H1 (cell line): ENCODE measurements around the gene MFAP4. TPM values are rescaled to one million over a fixed set of nuclear protein-coding genes. Genes with fewer than 3 reads are reported as not detected.
A peak's percentile ranks its signal among the peaks of the same experiment; 100 is the strongest.

ENCODE experiments used
- CTCF ChIA-PET: fragments of 300-600 bp; sonication (Branson Sonifier 250); formaldehyde crosslinking; loops from one replicate; lab custom pipeline; 2021; ENCODE audit not compliant: partially characterized antibody; lab: Charles Lee
- POLR2A ChIA-PET: fragments of 300-600 bp; sonication (Branson Sonifier 250); formaldehyde crosslinking; loops from one replicate; lab custom pipeline; 2021; ENCODE audit warnings: inconsistent platforms; ENCODE audit not compliant: partially characterized antibody; lab: Charles Lee
- DNase-seq, 2 experiments: peaks; one replicate each; pipeline versions ENCODE4 v3.0.0 to v3.0.0-alpha.2; 2010 to 2022; ENCODE audit warnings: low spot score in 2 of 2, low read depth in 1 of 2, mixed read lengths in 1 of 2
- FAIRE-seq: peaks from 2 replicates; lab custom pipeline; 2011; peaks lifted over from hg19 to GRCh38; lab: Jason Lieb, UNC
- H2AFZ ChIP-seq: 2 replicates; pipeline ENCODE4 v1.8.1; 2012; ENCODE audit warnings: low read length, inconsistent platforms
- H2AK5ac ChIP-seq: 2 replicates; pipeline ENCODE4 v1.6.1; 2013; ENCODE audit warnings: low read depth, low read length
- H2BK120ac ChIP-seq: replicated peaks from 2 replicates; pipeline ENCODE3; 2013; ENCODE audit warnings: low read depth, low read length, inconsistent platforms
- H2BK12ac ChIP-seq: 2 replicates; pipeline ENCODE4 v1.6.1; 2013; ENCODE audit warnings: low read depth, low read length
- H2BK15ac ChIP-seq: 2 replicates; pipeline ENCODE4 v1.6.1; 2013; ENCODE audit warnings: low read length
- H2BK20ac ChIP-seq: 2 replicates; pipeline ENCODE4 v1.6.1; 2013; ENCODE audit warnings: low read length
- H2BK5ac ChIP-seq: 2 replicates; pipeline ENCODE4 v1.6.1; 2013; ENCODE audit warnings: low read depth, low read length
- H3K14ac ChIP-seq: 2 replicates; pipeline ENCODE4 v1.6.1; 2013; ENCODE audit warnings: inconsistent platforms; ENCODE audit not compliant: insufficient read length
- H3K18ac ChIP-seq: 2 replicates; pipeline ENCODE4 v1.6.1; 2013; ENCODE audit warnings: low read length; ENCODE audit errors: extremely low read depth
- H3K23ac ChIP-seq: 2 replicates; pipeline ENCODE4 v1.6.1; 2013; ENCODE audit warnings: inconsistent platforms; ENCODE audit not compliant: insufficient read length
- H3K23me2 ChIP-seq: 2 replicates; pipeline ENCODE4 v1.6.1; 2013; ENCODE audit warnings: low read depth, low read length
- H3K27ac ChIP-seq: 2 replicates; pipeline ENCODE4 v1.6.1; 2011; ENCODE audit warnings: low read depth, low read length, inconsistent platforms
- H3K27me3 ChIP-seq, 4 experiments: replicated peaks in 1 of 4; 1 replicate in 1 of 4; 2 replicates in 3 of 4; pipeline versions ENCODE4 v1.6.1 to v1.8.1; 2011 to 2013; ENCODE audit warnings: low read length in 3 of 4, mild to moderate bottlenecking in 3 of 4, inconsistent platforms in 2 of 4, mixed read lengths in 2 of 4, moderate library complexity in 1 of 4; ENCODE audit not compliant: control insufficient read depth in 3 of 4, insufficient read depth in 3 of 4; ENCODE audit errors: extremely low read depth in 1 of 4
- H3K36me3 ChIP-seq, 4 experiments: 2 replicates each; pipeline versions ENCODE4 v1.6.1 to v1.8.1; 2011 to 2013; ENCODE audit warnings: mild to moderate bottlenecking in 4 of 4, low read length in 3 of 4, moderate library complexity in 2 of 4, control low read depth in 1 of 4, inconsistent platforms in 1 of 4; ENCODE audit not compliant: insufficient read depth in 4 of 4, control insufficient read depth in 2 of 4
- H3K4ac ChIP-seq: replicated peaks from 2 replicates; pipeline ENCODE3; 2013; ENCODE audit warnings: low read length, low read depth, mixed read lengths, inconsistent platforms; ENCODE audit not compliant: insufficient read length
- H3K4me1 ChIP-seq, 4 experiments: replicated peaks in 1 of 4; 1 replicate in 1 of 4; 2 replicates in 3 of 4; pipeline versions ENCODE4 v1.6.1 to v1.8.1; 2011 to 2013; ENCODE audit warnings: low read length in 3 of 4, inconsistent platforms in 2 of 4, mixed read lengths in 1 of 4; ENCODE audit not compliant: insufficient read depth in 4 of 4, control insufficient read depth in 3 of 4
- H3K4me2 ChIP-seq, 2 experiments: 2 replicates each; pipeline versions ENCODE4 v1.6.1 to v1.8.1; 2011 to 2013; ENCODE audit warnings: low read depth in 2 of 2, low read length in 2 of 2, control low read depth in 1 of 2, inconsistent platforms in 1 of 2, mild to moderate bottlenecking in 1 of 2; ENCODE audit not compliant: insufficient read depth in 1 of 2
- H3K4me3 ChIP-seq, 4 experiments: fragments of 200-600, 300-600 bp in 1 of 4; sonication (generic), shearing (Covaris generic), sonication (Bioruptor Twin) in 1 of 4; 2 replicates each; pipeline versions ENCODE4 v1.5.1 to v1.8.1; 2011 to 2016; ENCODE audit warnings: low read length in 4 of 4, low read depth in 3 of 4, control low read depth in 2 of 4, inconsistent platforms in 2 of 4, mild to moderate bottlenecking in 2 of 4, mixed read lengths in 1 of 4, moderate library complexity in 1 of 4; ENCODE audit not compliant: insufficient read depth in 2 of 4; ENCODE audit errors: extremely low read depth in 1 of 4
- H3K56ac ChIP-seq: replicated peaks from 2 replicates; pipeline ENCODE3; 2013; ENCODE audit warnings: low read depth, mild to moderate bottlenecking, mixed read lengths, low read length, inconsistent platforms; ENCODE audit not compliant: insufficient read length
- H3K79me1 ChIP-seq: 2 replicates; pipeline ENCODE4 v1.6.1; 2013; ENCODE audit warnings: low read depth, low read length, control low read depth
- H3K79me2 ChIP-seq, 2 experiments: 2 replicates each; pipeline versions ENCODE4 v1.6.1 to v1.8.1; 2012 to 2013; ENCODE audit warnings: low read length in 2 of 2, mild to moderate bottlenecking in 2 of 2, inconsistent platforms in 1 of 2; ENCODE audit not compliant: insufficient read depth in 2 of 2, control insufficient read depth in 1 of 2
- H3K9ac ChIP-seq, 4 experiments: replicated peaks in 1 of 4; 1 replicate in 1 of 4; 2 replicates in 3 of 4; pipeline versions ENCODE4 v1.6.1 to v1.8.1; 2011 to 2013; ENCODE audit warnings: low read depth in 3 of 4, low read length in 3 of 4, control low read depth in 2 of 4, mild to moderate bottlenecking in 2 of 4, moderate library complexity in 2 of 4, inconsistent platforms in 1 of 4; ENCODE audit errors: extremely low read depth in 1 of 4
- H3K9me3 ChIP-seq, 2 experiments: 2 replicates each; pipeline versions ENCODE4 v1.6.1 to v1.8.1; 2012 to 2013; ENCODE audit warnings: mild to moderate bottlenecking in 2 of 2, moderate library complexity in 2 of 2, control low read depth in 1 of 2, inconsistent platforms in 1 of 2, low read depth in 1 of 2, low read length in 1 of 2, mixed read lengths in 1 of 2; ENCODE audit not compliant: insufficient read depth in 2 of 2
- H4K20me1 ChIP-seq, 2 experiments: replicated peaks in 1 of 2; 2 replicates each; pipeline versions ENCODE3 to v1.8.1; 2011 to 2013; ENCODE audit warnings: inconsistent platforms in 2 of 2, low read length in 2 of 2, mild to moderate bottlenecking in 1 of 2; ENCODE audit not compliant: insufficient read depth in 2 of 2, control insufficient read depth in 1 of 2
- H4K5ac ChIP-seq: 2 replicates; pipeline ENCODE4 v1.6.1; 2013; ENCODE audit warnings: low read length, low read depth, mixed read lengths, inconsistent platforms; ENCODE audit not compliant: insufficient read length
- H4K8ac ChIP-seq: 2 replicates; pipeline ENCODE4 v1.8.0; 2013; ENCODE audit warnings: mild to moderate bottlenecking, moderate library complexity, low read length, inconsistent platforms; ENCODE audit not compliant: insufficient read depth; ENCODE audit errors: extremely low read depth
- H4K91ac ChIP-seq: replicated peaks from 2 replicates; pipeline ENCODE3; 2013; ENCODE audit warnings: low read length, mixed read lengths, inconsistent platforms; ENCODE audit not compliant: insufficient read length
- RBBP5 ChIP-seq: IDR thresholded peaks from 2 replicates; pipeline ENCODE4 v1.7.1; 2012; ENCODE audit warnings: low read depth, mild to moderate bottlenecking, inconsistent platforms, low read length, moderate library complexity, borderline replicate concordance
- RNF2 ChIP-seq: fragments of 200-900, 300-1000 bp; sonication (generic); IDR thresholded peaks from 2 replicates; pipeline ENCODE4 v1.7.1; 2016; ENCODE audit warnings: borderline replicate concordance, low read depth, mild to moderate bottlenecking, antibody characterized with exemption, low read length; ENCODE audit not compliant: poor library complexity, severe bottlenecking; ENCODE audit errors: missing control alignments
- SIRT6 ChIP-seq: IDR thresholded peaks from one replicate; pipeline ENCODE4 v1.7.1; 2012; ENCODE audit warnings: low read length, inconsistent platforms
- TBP ChIP-seq: IDR thresholded peaks from 2 replicates; pipeline ENCODE4 v1.6.1; 2011; ENCODE audit warnings: low read depth, low read length, improper control_type of control experiment
- WGBS, 2 experiments: shearing (Covaris generic) in 1 of 2; methylation state at CpG; one replicate each; pipeline versions ENCODE4 v1.1.6 to v1.1.7; 2013 to 2015; ENCODE audit warnings: low lambda C conversion rate in 2 of 2, mixed read lengths in 2 of 2, inconsistent platforms in 1 of 2, low coverage in 1 of 2, missing lambda C conversion rate in 1 of 2; ENCODE audit not compliant: insufficient replicate concordance in 2 of 2, insufficient coverage in 1 of 2, insufficient read length in 1 of 2; ENCODE audit errors: extremely low coverage in 1 of 2, missing lambda C conversion rate in 1 of 2; 5-methylcytosine and 5-hydroxymethylcytosine counted together
- polyA plus RNA-seq, 7 experiments: library from polyadenylated mRNA; depleted of rRNA in 3 of 7; stranded (reverse) in 5 of 7; unstranded in 2 of 7; fragments of >200 nt in 5 of 7; fragments of 200-250 nt in 2 of 7; gene quantifications; 1 replicate in 5 of 7; 2 replicates in 1 of 7; 4 replicates in 1 of 7; pipeline versions ENCODE4 v1.2.1 to v1.2.3, GENCODE V29; 2011 to 2013; ENCODE audit warnings: missing spikeins in 2 of 7, mixed read lengths in 2 of 7
- total RNA-seq: library from RNA; stranded (reverse); fragmentation: NEBNext Ultra II Directional; extraction: Animal tissue kit (Norgen Biotek cat#: 25700); gene quantifications from 2 replicates; pipeline ENCODE4 v1.2.1, GENCODE V29; 2021

Gene MFAP4
- total and polyA plus RNA-seq, 2 of the 8 experiments (the other 6 are each of a cell fraction or from before 2014, with no cell fraction given), result 3.1 to 3.6 TPM

GRCh38 chr17:19341211-19341631 lies 45.8 kb downstream of the MFAP4 start:
- Histone ChIP-seq H3K4me3 (no peak overlapping the region), H4K20me1 (peaks cover 0 to 6% of the 10 kb centered on the region in 2 experiments), H2AFZ (no peak overlapping the region), H3K23me2 (no peaks in the 10 kb centered on the region), H3K9me3 (no peaks in the 10 kb centered on the region), H3K4me2 (no peak overlapping the region), H4K91ac (no peak overlapping the region), H3K27ac (no peak overlapping the region), H3K23ac (no peak overlapping the region), H3K9ac (no peak overlapping the region), H3K79me1 (no peaks in the 10 kb centered on the region), H2BK120ac (no peak overlapping the region), H3K18ac (no peak overlapping the region), H3K79me2 (no peaks in the 10 kb centered on the region), H3K4me1 (peaks cover 4 to 25% (median 15%) of the 10 kb centered on the region in 4 experiments), H2BK5ac (0 out of 2 replicates have a peak overlapping the region, but pooled peaks have one; percentile 35), H3K4ac (no peak overlapping the region), H2BK15ac (no peak overlapping the region), H4K8ac (no peak overlapping the region), H3K36me3 (no peaks in the 10 kb centered on the region), H4K5ac (no peak overlapping the region), H3K14ac (no peak overlapping the region), H3K27me3 (no peaks in the 10 kb centered on the region), H3K56ac (no peak overlapping the region), H2BK20ac (no peak overlapping the region), H2BK12ac (peak overlapping the region; percentile 63; the same call in 1 of the 2 replicates), H2AK5ac (0 out of 2 replicates have a peak overlapping the region, but pooled peaks have one; percentile 57)
- no peak for TF ChIP-seq TBP
- TF ChIP-seq RNF2, result no peak
- no peak for TF ChIP-seq SIRT6
- no peak for TF ChIP-seq RBBP5
- ChIA-PET CTCF (interaction anchor here (1.2 to 9.8 kb wide), 3 partner anchors 19 to 240 kb away, joined by 3 to 70 read pairs (median 4); partner anchors contain the start of gene B9D1), POLR2A (interaction anchor here (0.8 to 1.7 kb wide), 3 partner anchors 8 to 128 kb away, joined by 3 to 5 read pairs (median 3); no protein-coding TSS in a partner anchor)
- no peak for FAIRE-seq
- WGBS, 2 experiments, result 75% methylated on average over 7 of the region's 7 CpGs; no CpG with 5 or more reads in 1 of the 2 experiments
- no peak for DNase-seq
